HG03521 (cell line): ENCODE measurements around the gene IPO11.
"Not testable (repeated sequence)": the region's sequence is repeated elsewhere in the genome, so short reads cannot be mapped to it uniquely, and the experiment has no call there.

ENCODE experiments used
- ATAC-seq: cut with Tn5 transposase; IDR thresholded peaks from one replicate; pipeline ENCODE4 v1.9.1; 2021; ENCODE audit warnings: mild to moderate bottlenecking, moderate library complexity; ENCODE audit not compliant: unreplicated experiment

Gene IPO11

GRCh38 chr5:62513085-62513484 lies 100.5 kb downstream of the IPO11 start:
- not testable (repeated sequence) for ATAC-seq

GRCh38 chr5:62514510-62515119 lies 102.1 kb downstream of the IPO11 start:
- no peak for ATAC-seq

GRCh38 chr5:62520812-62521211 lies 108.2 kb downstream of the IPO11 start:
- not testable (repeated sequence) for ATAC-seq

- ATAC-seq = peak; percentile 48
Measured at GRCh38 chr5:62521319-62521718, 108.8 kb downstream of the IPO11 start.

GRCh38 chr5:62522811-62523210 lies 110.2 kb downstream of the IPO11 start:
- no peak for ATAC-seq

GRCh38 chr5:62533597-62533996 lies 121.0 kb downstream of the IPO11 start:
- ATAC-seq = no peak

GRCh38 chr5:62534461-62535236 lies 122.1 kb downstream of the IPO11 start:
- no peak for ATAC-seq

GRCh38 chr5:62536232-62536631 lies 123.7 kb downstream of the IPO11 start:
- ATAC-seq = no peak

GRCh38 chr5:62536783-62537182 lies 124.2 kb downstream of the IPO11 start:
- ATAC-seq = no peak

- ATAC-seq = no peak
Measured at GRCh38 chr5:62538017-62538942, 125.7 kb downstream of the IPO11 start.

- ATAC-seq = no peak
Measured at GRCh38 chr5:62542720-62543119, 130.2 kb downstream of the IPO11 start.

GRCh38 chr5:62547945-62548630 lies 135.5 kb downstream of the IPO11 start:
- ATAC-seq = no peak

GRCh38 chr5:62550103-62550502 lies 137.5 kb downstream of the IPO11 start:
- ATAC-seq = no peak

GRCh38 chr5:62555930-62556329 lies 143.4 kb downstream of the IPO11 start:
- no peak for ATAC-seq

- no peak for ATAC-seq
Measured at GRCh38 chr5:62558941-62559340, 146.4 kb downstream of the IPO11 start.

GRCh38 chr5:62560786-62561185 lies 148.2 kb downstream of the IPO11 start:
- no peak for ATAC-seq

- ATAC-seq = no peak
Measured at GRCh38 chr5:62561896-62562295, 149.3 kb downstream of the IPO11 start.

GRCh38 chr5:62562867-62563266 lies 150.3 kb downstream of the IPO11 start:
- no peak for ATAC-seq

GRCh38 chr5:62564101-62564500 lies 151.5 kb downstream of the IPO11 start:
- ATAC-seq = no peak

- not testable (repeated sequence) for ATAC-seq
Measured at GRCh38 chr5:62565740-62566139, 153.2 kb downstream of the IPO11 start.

- ATAC-seq = no peak
Measured at GRCh38 chr5:62568143-62568542, 155.6 kb downstream of the IPO11 start.
